HCT116 (cell line): Measurements from ENCODE around the gene SF3B6. TPM values are rescaled to one million over a fixed set of nuclear protein-coding genes. Genes with fewer than 3 reads are reported as not detected.

Source experiments
- ATAC-seq: fragments of 200-7000 bp; cut with Tn5 transposase; 2 replicates; pipeline ENCODE4 v1.9.1; 2020; ENCODE audit warnings: mild to moderate bottlenecking, moderate library complexity
- BruUV-seq: library from RNA; stranded (reverse); fragments of 400-500 nt; replicated peaks from 2 replicates; lab custom pipeline; 2021; lab: Mats Ljungman, UMichigan
- CTCF ChIA-PET: fragments of 300-600 bp; sonication (Branson Sonifier 250); formaldehyde crosslinking; loops from one replicate; lab custom pipeline; 2021; ENCODE audit warnings: antibody characterized with exemption; lab: Charles Lee
- POLR2A ChIA-PET: fragments of 300-600, 350-600 bp; sonication (Branson Sonifier 250); formaldehyde crosslinking; loops from one replicate; lab custom pipeline; 2021; ENCODE audit warnings: antibody characterized with exemption; lab: Charles Lee
- RAD21 ChIA-PET, 2 experiments: fragments of 300-600 bp; sonication (Branson Sonifier 250); formaldehyde crosslinking; loops; one replicate each; lab custom pipeline; 2023; ENCODE audit warnings: low total read pairs in 2 of 2; ENCODE audit not compliant: uncharacterized antibody in 2 of 2, unreplicated experiment in 2 of 2, low non-redundant PET in 1 of 2; lab: Charles Lee
- DNase-seq: peaks from one replicate; pipeline ENCODE4 v3.0.0-alpha.2; 2010; ENCODE audit warnings: low read depth, low spot score
- H2AFZ ChIP-seq: fragments of 200-600 bp; shearing (Covaris generic), sonication (generic); 2 replicates; pipeline ENCODE4 v1.6.1; 2017; ENCODE audit warnings: low read depth, mixed run types, mixed read lengths, antibody characterized with exemption, low read length; ENCODE audit not compliant: poor library complexity, severe bottlenecking
- H3K27ac ChIP-seq: 2 replicates; pipeline ENCODE4 v1.5.1; 2012; ENCODE audit warnings: low read depth, low read length
- H3K27me3 ChIP-seq: fragments of 200-600 bp; sonication (generic); 2 replicates; pipeline ENCODE4 v1.6.1; 2016; ENCODE audit warnings: mixed run types, low read length, mixed read lengths; ENCODE audit not compliant: insufficient read depth
- H3K36me3 ChIP-seq, 2 experiments: fragments of 200-500 bp in 1 of 2; fragments of 200-600 bp in 1 of 2; sonication (Bioruptor generic) in 1 of 2; sonication (generic) in 1 of 2; 2 replicates each; pipeline versions ENCODE4 v1.5.1 to v1.6.1; 2014 to 2016; ENCODE audit warnings: low read length in 2 of 2, inconsistent platforms in 1 of 2, mixed read lengths in 1 of 2, mixed run types in 1 of 2; ENCODE audit not compliant: insufficient read depth in 2 of 2, control insufficient read depth in 1 of 2
- H3K4me1 ChIP-seq, 2 experiments: fragments of 200-600 bp in 1 of 2; sonication (generic) in 1 of 2; 2 replicates each; pipeline versions ENCODE4 v1.5.1 to v1.6.1; 2012 to 2017; ENCODE audit warnings: low read length in 2 of 2, inconsistent platforms in 1 of 2, mild to moderate bottlenecking in 1 of 2, mixed read lengths in 1 of 2, mixed run types in 1 of 2, moderate library complexity in 1 of 2; ENCODE audit not compliant: insufficient read depth in 2 of 2, control insufficient read depth in 1 of 2
- H3K4me2 ChIP-seq: fragments of 200-600 bp; sonication (generic); 2 replicates; pipeline ENCODE4 v1.6.1; 2017; ENCODE audit warnings: mixed run types, low read length, mixed read lengths
- H3K4me3 ChIP-seq, 2 experiments: fragments of 200-600 bp in 1 of 2; sonication (generic) in 1 of 2; replicated peaks in 1 of 2; 2 replicates each; pipeline ENCODE4 v1.5.1; 2011 to 2016; ENCODE audit warnings: low read length in 2 of 2, control low read depth in 1 of 2, low read depth in 1 of 2, mild to moderate bottlenecking in 1 of 2, mixed read lengths in 1 of 2, mixed run types in 1 of 2
- H3K79me2 ChIP-seq: fragments of 200-600 bp; sonication (generic); 2 replicates; pipeline ENCODE4 v1.6.1; 2017; ENCODE audit warnings: mild to moderate bottlenecking, mixed run types, low read length, moderate library complexity, mixed read lengths; ENCODE audit not compliant: insufficient read depth
- H3K9ac ChIP-seq: fragments of 200-600 bp; sonication (generic); 2 replicates; pipeline ENCODE4 v1.6.1; 2016; ENCODE audit warnings: low read length, mixed read lengths
- H3K9me2 ChIP-seq: fragments of 200-600 bp; sonication (generic), shearing (Covaris generic); 2 replicates; pipeline ENCODE4 v1.6.1; 2017; ENCODE audit warnings: mixed run types, mild to moderate bottlenecking, moderate library complexity; ENCODE audit not compliant: insufficient read depth
- H3K9me3 ChIP-seq, 2 experiments: fragments of 200-500 bp in 1 of 2; fragments of 200-600 bp in 1 of 2; sonication (Bioruptor generic) in 1 of 2; sonication (generic) in 1 of 2; 2 replicates each; pipeline ENCODE4 v1.6.1; 2014 to 2017; ENCODE audit warnings: low read length in 2 of 2, mixed read lengths in 2 of 2, inconsistent platforms in 1 of 2, low read depth in 1 of 2, mild to moderate bottlenecking in 1 of 2, mixed run types in 1 of 2, moderate library complexity in 1 of 2; ENCODE audit not compliant: control insufficient read depth in 1 of 2, insufficient read depth in 1 of 2
- H4K20me1 ChIP-seq: fragments of 200-600 bp; sonication (generic), shearing (Covaris generic); 2 replicates; pipeline ENCODE4 v1.6.1; 2017; ENCODE audit warnings: mixed run types, mild to moderate bottlenecking, moderate library complexity; ENCODE audit not compliant: insufficient read depth
- CBX3 ChIP-seq: IDR thresholded peaks from 2 replicates; pipeline ENCODE4 v1.6.1; 2012; ENCODE audit warnings: low read depth
- CEBPB ChIP-seq: IDR thresholded peaks from 2 replicates; pipeline ENCODE4 v1.6.1; 2012; ENCODE audit warnings: low read depth
- EGR1 ChIP-seq: IDR thresholded peaks from 2 replicates; pipeline ENCODE4 v1.6.1; 2012; ENCODE audit warnings: low read depth
- ELF1 ChIP-seq: IDR thresholded peaks from 2 replicates; pipeline ENCODE4 v1.6.1; 2012; ENCODE audit warnings: low read depth, borderline replicate concordance
- EZH2phosphoT487 ChIP-seq: fragments of 200-600 bp; IDR thresholded peaks from 2 replicates; pipeline ENCODE4 v1.6.1; 2018; ENCODE audit warnings: antibody characterized with exemption, borderline replicate concordance
- JUND ChIP-seq: IDR thresholded peaks from 2 replicates; pipeline ENCODE4 v1.6.1; 2012
- POLR2A ChIP-seq: IDR thresholded peaks from 2 replicates; pipeline ENCODE4 v1.7.0; 2011; ENCODE audit warnings: borderline replicate concordance; ENCODE audit not compliant: insufficient read depth, insufficient read length; ENCODE audit errors: extremely low read depth
- POLR2AphosphoS5 ChIP-seq: IDR thresholded peaks from 2 replicates; pipeline ENCODE4 v1.6.1; 2011; ENCODE audit warnings: mild to moderate bottlenecking, low read depth, low read length, moderate library complexity
- RAD21 ChIP-seq: IDR thresholded peaks from 2 replicates; pipeline ENCODE4 v1.6.1; 2012; ENCODE audit warnings: low read depth, mild to moderate bottlenecking
- SIN3A ChIP-seq: IDR thresholded peaks from 2 replicates; pipeline ENCODE4 v1.6.1; 2012; ENCODE audit warnings: low read depth
- SRF ChIP-seq: IDR thresholded peaks from 2 replicates; pipeline ENCODE4 v1.6.1; 2012; ENCODE audit warnings: low read depth
- TCF7L2 ChIP-seq: IDR thresholded peaks from 2 replicates; pipeline ENCODE4 v1.7.0; 2011; ENCODE audit warnings: borderline replicate concordance, inconsistent platforms; ENCODE audit not compliant: insufficient read depth, insufficient read length; ENCODE audit errors: extremely low read depth
- YY1 ChIP-seq: IDR thresholded peaks from 2 replicates; pipeline ENCODE4 v1.6.1; 2011; ENCODE audit warnings: low read length, low read depth, moderate library complexity, mild to moderate bottlenecking; ENCODE audit not compliant: insufficient replicate concordance; ENCODE audit errors: extremely low read depth
- ZFX ChIP-seq: fragments of 450-650 bp; IDR thresholded peaks from 2 replicates; pipeline ENCODE4 v1.6.1; 2017
- ZNF274 ChIP-seq: fragments of 200-500 bp; sonication (Bioruptor generic); IDR thresholded peaks from 2 replicates; pipeline ENCODE4 v1.6.1; 2014; ENCODE audit warnings: mild to moderate bottlenecking, low read depth, low read length, inconsistent platforms
- intact Hi-C: fragments of 100-400 bp; cut with micrococcal nuclease; formaldehyde crosslinking; loops from 2 replicates; pipeline ENCODE4 v1.10.0; 2022
- total RNA-seq: library from RNA; stranded (reverse); gene quantifications from one replicate; pipeline ENCODE4 v1.2.1, GENCODE V29; 2021; ENCODE audit not compliant: unreplicated experiment
- TF ChIP-seq, protein P1 (sequence below): IDR thresholded peaks from 2 replicates; pipeline ENCODE4 v1.6.1; 2012; ENCODE audit warnings: low read depth
- TF ChIP-seq, protein P2 (sequence below): IDR thresholded peaks from 2 replicates; pipeline ENCODE4 v1.6.1; 2011; ENCODE audit warnings: mild to moderate bottlenecking, low read length, moderate library complexity; ENCODE audit not compliant: insufficient replicate concordance; ENCODE audit errors: extremely low read depth
- TF ChIP-seq, protein P3 (sequence below): IDR thresholded peaks from 2 replicates; pipeline ENCODE4 v1.6.1; 2012
- TF ChIP-seq, protein P4 (sequence below): IDR thresholded peaks from 2 replicates; pipeline ENCODE4 v1.6.1; 2012

SF3B6 gene
- total RNA-seq, 1 experiment from 2014 or later: 129 TPM

DNA sequence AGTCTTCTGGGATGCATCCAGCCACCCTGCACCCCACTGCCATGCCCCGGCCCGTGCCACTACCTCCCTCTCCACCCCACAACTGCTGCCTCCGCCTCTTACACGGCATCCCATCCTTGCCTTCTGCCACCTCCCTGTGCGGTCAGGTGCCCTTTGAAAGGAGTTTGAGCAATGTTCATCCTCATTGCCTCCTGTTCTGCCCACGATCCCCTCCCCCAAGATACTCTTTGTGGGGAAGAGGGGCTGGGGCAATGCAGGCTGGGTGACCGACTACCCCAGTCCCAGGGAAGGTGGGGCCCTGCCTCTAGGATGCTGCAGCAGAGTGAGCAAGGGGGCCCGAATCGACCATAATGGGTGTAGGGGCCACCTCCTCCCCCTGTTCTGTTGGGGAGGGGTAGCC is 57.9 kb downstream of the SF3B6 start:
- Histone ChIP-seq H3K36me3 (no peaks in the 10 kb centered on the region), H2AFZ (no peak overlapping the region), H3K4me3 (no peak overlapping the region), H3K27ac (no peak overlapping the region), H3K9me2 (no peaks in the 10 kb centered on the region), H3K27me3 (no peaks in the 10 kb centered on the region), H4K20me1 (no peaks in the 10 kb centered on the region), H3K79me2 (no peaks in the 10 kb centered on the region), H3K4me1 (peaks cover 10 to 23% of the 10 kb centered on the region in 2 experiments), H3K9ac (no peak overlapping the region), H3K4me2 (no peak overlapping the region), H3K9me3 (no peaks in the 10 kb centered on the region)
- ChIA-PET POLR2A (no interaction called here), RAD21 (no interaction called here), CTCF (no interaction called here)
- ATAC-seq: no peak
- intact Hi-C loops: no loop called here
- TF ChIP-seq, protein P1, sequence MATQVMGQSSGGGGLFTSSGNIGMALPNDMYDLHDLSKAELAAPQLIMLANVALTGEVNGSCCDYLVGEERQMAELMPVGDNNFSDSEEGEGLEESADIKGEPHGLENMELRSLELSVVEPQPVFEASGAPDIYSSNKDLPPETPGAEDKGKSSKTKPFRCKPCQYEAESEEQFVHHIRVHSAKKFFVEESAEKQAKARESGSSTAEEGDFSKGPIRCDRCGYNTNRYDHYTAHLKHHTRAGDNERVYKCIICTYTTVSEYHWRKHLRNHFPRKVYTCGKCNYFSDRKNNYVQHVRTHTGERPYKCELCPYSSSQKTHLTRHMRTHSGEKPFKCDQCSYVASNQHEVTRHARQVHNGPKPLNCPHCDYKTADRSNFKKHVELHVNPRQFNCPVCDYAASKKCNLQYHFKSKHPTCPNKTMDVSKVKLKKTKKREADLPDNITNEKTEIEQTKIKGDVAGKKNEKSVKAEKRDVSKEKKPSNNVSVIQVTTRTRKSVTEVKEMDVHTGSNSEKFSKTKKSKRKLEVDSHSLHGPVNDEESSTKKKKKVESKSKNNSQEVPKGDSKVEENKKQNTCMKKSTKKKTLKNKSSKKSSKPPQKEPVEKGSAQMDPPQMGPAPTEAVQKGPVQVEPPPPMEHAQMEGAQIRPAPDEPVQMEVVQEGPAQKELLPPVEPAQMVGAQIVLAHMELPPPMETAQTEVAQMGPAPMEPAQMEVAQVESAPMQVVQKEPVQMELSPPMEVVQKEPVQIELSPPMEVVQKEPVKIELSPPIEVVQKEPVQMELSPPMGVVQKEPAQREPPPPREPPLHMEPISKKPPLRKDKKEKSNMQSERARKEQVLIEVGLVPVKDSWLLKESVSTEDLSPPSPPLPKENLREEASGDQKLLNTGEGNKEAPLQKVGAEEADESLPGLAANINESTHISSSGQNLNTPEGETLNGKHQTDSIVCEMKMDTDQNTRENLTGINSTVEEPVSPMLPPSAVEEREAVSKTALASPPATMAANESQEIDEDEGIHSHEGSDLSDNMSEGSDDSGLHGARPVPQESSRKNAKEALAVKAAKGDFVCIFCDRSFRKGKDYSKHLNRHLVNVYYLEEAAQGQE: no peak
- no peak for TF ChIP-seq RAD21
- no peak for TF ChIP-seq EGR1
- TF ChIP-seq, protein P2, sequence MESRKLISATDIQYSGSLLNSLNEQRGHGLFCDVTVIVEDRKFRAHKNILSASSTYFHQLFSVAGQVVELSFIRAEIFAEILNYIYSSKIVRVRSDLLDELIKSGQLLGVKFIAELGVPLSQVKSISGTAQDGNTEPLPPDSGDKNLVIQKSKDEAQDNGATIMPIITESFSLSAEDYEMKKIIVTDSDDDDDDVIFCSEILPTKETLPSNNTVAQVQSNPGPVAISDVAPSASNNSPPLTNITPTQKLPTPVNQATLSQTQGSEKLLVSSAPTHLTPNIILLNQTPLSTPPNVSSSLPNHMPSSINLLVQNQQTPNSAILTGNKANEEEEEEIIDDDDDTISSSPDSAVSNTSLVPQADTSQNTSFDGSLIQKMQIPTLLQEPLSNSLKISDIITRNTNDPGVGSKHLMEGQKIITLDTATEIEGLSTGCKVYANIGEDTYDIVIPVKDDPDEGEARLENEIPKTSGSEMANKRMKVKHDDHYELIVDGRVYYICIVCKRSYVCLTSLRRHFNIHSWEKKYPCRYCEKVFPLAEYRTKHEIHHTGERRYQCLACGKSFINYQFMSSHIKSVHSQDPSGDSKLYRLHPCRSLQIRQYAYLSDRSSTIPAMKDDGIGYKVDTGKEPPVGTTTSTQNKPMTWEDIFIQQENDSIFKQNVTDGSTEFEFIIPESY: no peak
- TF ChIP-seq, protein P3, sequence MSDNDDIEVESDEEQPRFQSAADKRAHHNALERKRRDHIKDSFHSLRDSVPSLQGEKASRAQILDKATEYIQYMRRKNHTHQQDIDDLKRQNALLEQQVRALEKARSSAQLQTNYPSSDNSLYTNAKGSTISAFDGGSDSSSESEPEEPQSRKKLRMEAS: no peak
- no peak for TF ChIP-seq POLR2AphosphoS5
- TF ChIP-seq ZNF274: no peak
- no peak for TF ChIP-seq JUND
- no peak for TF ChIP-seq CEBPB
- no peak for TF ChIP-seq YY1
- TF ChIP-seq, protein P4, sequence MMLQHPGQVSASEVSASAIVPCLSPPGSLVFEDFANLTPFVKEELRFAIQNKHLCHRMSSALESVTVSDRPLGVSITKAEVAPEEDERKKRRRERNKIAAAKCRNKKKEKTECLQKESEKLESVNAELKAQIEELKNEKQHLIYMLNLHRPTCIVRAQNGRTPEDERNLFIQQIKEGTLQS: no peak
- no peak for TF ChIP-seq POLR2A
- TF ChIP-seq ELF1: no peak
- TF ChIP-seq EZH2phosphoT487: no peak
- no peak for TF ChIP-seq SIN3A
- TF ChIP-seq CBX3: no peak
- TF ChIP-seq TCF7L2: no peak
- TF ChIP-seq ZFX: no peak
- TF ChIP-seq SRF: no peak
- no TSS peak for BruUV-seq
- DNase-seq: no peak
